Cerebellar cortex (tissue), 1 donor: ENCODE measurements around the gene OR4D9.

ENCODE experiments used
- DNase-seq: peaks from one replicate; pipeline ENCODE4 v3.0.0-alpha.2; 2015; ENCODE audit warnings: low spot score

The OR4D9 gene

GRCh38 chr11:59550842-59551658 lies 39.7 kb downstream of the OR4D9 start:
- DNase-seq = peak; percentile 89

- peak; percentile 76 for DNase-seq
These were observed 40.6 kb downstream of the OR4D9 start for GRCh38 chr11:59551659-59552521.

GRCh38 chr11:59552844-59553243 lies 41.5 kb downstream of the OR4D9 start:
- DNase-seq = no peak

- no peak for DNase-seq
These were observed 42.0 kb downstream of the OR4D9 start for GRCh38 chr11:59553323-59553722.

- DNase-seq = no peak
These were observed 44.3 kb downstream of the OR4D9 start for GRCh38 chr11:59555601-59556114.

GRCh38 chr11:59556115-59556916 lies 45.0 kb downstream of the OR4D9 start:
- DNase-seq = peak; percentile 86

- DNase-seq = peak; percentile 61
These were observed 45.6 kb downstream of the OR4D9 start for GRCh38 chr11:59556917-59557348.

- no peak for DNase-seq
These were observed 46.9 kb downstream of the OR4D9 start for GRCh38 chr11:59558270-59558643.

GRCh38 chr11:59559886-59560285 lies 48.5 kb downstream of the OR4D9 start:
- DNase-seq = no peak

GRCh38 chr11:59560290-59560701 lies 49.0 kb downstream of the OR4D9 start:
- DNase-seq = peak; percentile 94

GRCh38 chr11:59560702-59561473 lies 49.5 kb downstream of the OR4D9 start:
- peak; percentile 82 for DNase-seq

GRCh38 chr11:59562292-59562691 lies 51.0 kb downstream of the OR4D9 start:
- no peak for DNase-seq
